ENCODE measurements around the gene TUBA1C. TPM values are rescaled to one million over a fixed set of nuclear protein-coding genes. Genes with fewer than 3 reads are reported as not detected.

The TUBA1C gene
- total RNA-seq, 1 donor from 2014 or later = 187 TPM

DNA sequence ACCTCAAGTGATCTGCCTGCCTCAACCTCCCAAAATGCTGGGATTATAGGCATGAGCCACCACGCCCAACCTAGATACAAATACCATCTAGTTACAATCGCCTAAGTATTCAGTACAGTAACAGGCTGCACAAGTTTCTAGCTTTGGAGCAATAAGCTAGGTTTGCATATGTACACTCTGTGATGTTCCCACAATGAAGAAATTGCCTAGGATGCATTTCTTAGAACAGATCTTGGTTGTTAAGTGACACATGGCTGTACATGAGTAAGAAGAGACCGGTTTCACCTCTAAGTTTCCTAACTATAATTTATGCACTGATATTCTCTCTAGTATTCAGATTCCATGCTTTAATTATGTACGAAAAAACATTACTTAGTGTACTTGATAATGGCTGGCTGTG lies 5.4 kb upstream of the TUBA1C start:
- H3K9me3 Mint-ChIP-seq = no peaks in the 10 kb centered on the region
- H3K36me3 Mint-ChIP-seq = peaks cover 4% of the 10 kb centered on the region
- H3K4me1 Mint-ChIP-seq (ENCODE audit: unreplicated experiment) = peaks cover 10% of the 10 kb centered on the region
- H3K27me3 Mint-ChIP-seq = no peaks in the 10 kb centered on the region
- DNase-seq (ENCODE audit: extremely low spot score, unreplicated experiment) = no peak
- TF ChIP-seq, protein P1, sequence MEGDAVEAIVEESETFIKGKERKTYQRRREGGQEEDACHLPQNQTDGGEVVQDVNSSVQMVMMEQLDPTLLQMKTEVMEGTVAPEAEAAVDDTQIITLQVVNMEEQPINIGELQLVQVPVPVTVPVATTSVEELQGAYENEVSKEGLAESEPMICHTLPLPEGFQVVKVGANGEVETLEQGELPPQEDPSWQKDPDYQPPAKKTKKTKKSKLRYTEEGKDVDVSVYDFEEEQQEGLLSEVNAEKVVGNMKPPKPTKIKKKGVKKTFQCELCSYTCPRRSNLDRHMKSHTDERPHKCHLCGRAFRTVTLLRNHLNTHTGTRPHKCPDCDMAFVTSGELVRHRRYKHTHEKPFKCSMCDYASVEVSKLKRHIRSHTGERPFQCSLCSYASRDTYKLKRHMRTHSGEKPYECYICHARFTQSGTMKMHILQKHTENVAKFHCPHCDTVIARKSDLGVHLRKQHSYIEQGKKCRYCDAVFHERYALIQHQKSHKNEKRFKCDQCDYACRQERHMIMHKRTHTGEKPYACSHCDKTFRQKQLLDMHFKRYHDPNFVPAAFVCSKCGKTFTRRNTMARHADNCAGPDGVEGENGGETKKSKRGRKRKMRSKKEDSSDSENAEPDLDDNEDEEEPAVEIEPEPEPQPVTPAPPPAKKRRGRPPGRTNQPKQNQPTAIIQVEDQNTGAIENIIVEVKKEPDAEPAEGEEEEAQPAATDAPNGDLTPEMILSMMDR (conservative IDR thresholded peaks at IDR 0.05) = no peak
- no peak overlapping the region for H3K27ac Mint-ChIP-seq
- H3K4me3 Mint-ChIP-seq = no peak overlapping the region

GRCh38 chr12:49260166-49260565 lies 4.7 kb upstream of the TUBA1C start:
- Mint-ChIP-seq H3K27ac (no peak overlapping the region), H3K27me3 (no peaks in the 10 kb centered on the region), H3K4me1 (ENCODE audit: unreplicated experiment) (peaks cover 10% of the 10 kb centered on the region), H3K36me3 (peaks cover 4% of the 10 kb centered on the region), H3K9me3 (no peaks in the 10 kb centered on the region), H3K4me3 (peak overlapping the region; percentile 6)
- TF ChIP-seq, protein P1 (conservative IDR thresholded peaks at IDR 0.05) = no peak
- DNase-seq (ENCODE audit: extremely low spot score, unreplicated experiment) = no peak

- Mint-ChIP-seq H3K4me1 (ENCODE audit: unreplicated experiment) (peaks cover 10% of the 10 kb centered on the region), H3K9me3 (no peaks in the 10 kb centered on the region), H3K4me3 (no peak overlapping the region), H3K36me3 (peaks cover 4% of the 10 kb centered on the region), H3K27ac (no peak overlapping the region), H3K27me3 (no peaks in the 10 kb centered on the region)
- no peak for DNase-seq (ENCODE audit: extremely low spot score, unreplicated experiment)
- TF ChIP-seq, protein P1 (conservative IDR thresholded peaks at IDR 0.05) = no peak
These were observed 4.1 kb upstream of the TUBA1C start for GRCh38 chr12:49260571-49261363.

DNA sequence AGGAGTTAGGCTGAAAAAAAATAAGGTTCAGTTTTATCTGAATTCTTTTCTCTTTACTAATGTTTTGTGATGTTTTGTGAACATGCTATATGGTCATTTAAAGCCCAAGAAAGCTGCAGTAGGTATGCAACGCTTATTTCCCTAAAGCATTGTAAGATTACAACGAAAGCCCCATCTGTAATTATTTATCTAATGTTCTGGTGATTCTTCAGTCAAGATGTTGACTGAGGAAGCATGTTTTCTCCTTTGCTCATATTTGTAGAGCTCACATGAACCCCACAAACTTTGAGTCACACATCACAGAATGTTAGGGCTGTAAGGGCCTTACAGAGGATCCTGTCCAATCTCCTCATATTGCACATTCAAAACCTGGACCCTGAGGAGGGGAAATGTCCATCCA lies 3.2 kb upstream of the TUBA1C start:
- DNase-seq (ENCODE audit: extremely low spot score, unreplicated experiment) = no peak
- Mint-ChIP-seq H3K36me3 (peaks cover 4% of the 10 kb centered on the region), H3K27me3 (no peaks in the 10 kb centered on the region), H3K4me3 (no peak overlapping the region), H3K9me3 (no peaks in the 10 kb centered on the region), H3K27ac (no peak overlapping the region), H3K4me1 (ENCODE audit: unreplicated experiment) (peaks cover 10% of the 10 kb centered on the region)
- TF ChIP-seq, protein P1 (conservative IDR thresholded peaks at IDR 0.05) = no peak

DNA sequence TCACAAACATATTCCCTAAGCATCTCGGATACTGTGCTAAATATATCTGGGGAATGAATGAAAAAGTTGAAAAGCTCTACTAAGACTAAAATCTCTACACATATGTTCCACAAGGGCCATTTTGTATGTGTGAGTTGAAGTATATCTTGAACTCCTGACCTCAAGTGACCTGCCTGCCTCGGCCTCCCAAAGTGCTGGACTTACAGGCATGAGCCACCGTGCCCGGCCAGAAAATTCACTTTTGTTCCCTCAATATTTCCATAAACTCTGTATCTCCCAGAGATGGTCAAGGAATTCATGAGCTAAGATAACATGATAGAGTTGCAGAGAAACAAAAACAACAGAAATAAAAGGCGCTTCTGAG lies 1.5 kb upstream of the TUBA1C start:
- no peaks in the 10 kb centered on the region for H3K9me3 Mint-ChIP-seq

More for the DNA sequence above, 1.5 kb upstream of the TUBA1C start:
- peak overlapping the region; percentile 85 for H3K27ac Mint-ChIP-seq
- H3K4me3 Mint-ChIP-seq = peak overlapping the region; percentile 88
- peaks cover 7% of the 10 kb centered on the region for H3K36me3 Mint-ChIP-seq
- peaks cover 18% of the 10 kb centered on the region for H3K4me1 Mint-ChIP-seq (ENCODE audit: unreplicated experiment)
- DNase-seq (ENCODE audit: extremely low spot score, unreplicated experiment) = no peak
- TF ChIP-seq, protein P1 (conservative IDR thresholded peaks at IDR 0.05) = no peak
- H3K27me3 Mint-ChIP-seq = no peaks in the 10 kb centered on the region

All from type B pancreatic cell (in vitro differentiated cells).